ENCODE measurements around the gene IFT57.
"Not testable (repeated sequence)": the region's sequence is repeated elsewhere in the genome, so short reads cannot be mapped to it uniquely, and the experiment has no call there.

Gene IFT57

GRCh38 chr3:108164391-108164790 is 57.8 kb downstream of the IFT57 start:
- no peak for DNase-seq (ENCODE audit: low read depth in 1 of 2, low spot score in 1 of 2)

GRCh38 chr3:108159865-108160264 is 62.4 kb downstream of the IFT57 start:
- no peak for DNase-seq (ENCODE audit: low read depth in 1 of 2, low spot score in 1 of 2)

GRCh38 chr3:108159105-108159504 is 63.1 kb downstream of the IFT57 start:
- no peak for DNase-seq (ENCODE audit: low read depth in 1 of 2, low spot score in 1 of 2)

- no peak for DNase-seq (ENCODE audit: low read depth in 1 of 2, low spot score in 1 of 2)
Measured at GRCh38 chr3:108158251-108158650, 64.0 kb downstream of the IFT57 start.

GRCh38 chr3:108157273-108157672 is 65.0 kb downstream of the IFT57 start:
- DNase-seq (ENCODE audit: low read depth in 1 of 2, low spot score in 1 of 2): no peak

- DNase-seq (ENCODE audit: low read depth in 1 of 2, low spot score in 1 of 2): no peak
Measured at GRCh38 chr3:108156312-108156853, 65.8 kb downstream of the IFT57 start.

- DNase-seq (ENCODE audit: low read depth in 1 of 2, low spot score in 1 of 2): not testable (repeated sequence)
Measured at GRCh38 chr3:108155642-108156041, 66.6 kb downstream of the IFT57 start.

GRCh38 chr3:108153451-108153981 is 68.7 kb downstream of the IFT57 start:
- peak in 1 of 2 donors; percentile 17 for DNase-seq (ENCODE audit: low read depth in 1 of 2, low spot score in 1 of 2)

GRCh38 chr3:108152274-108152673 is 70.0 kb downstream of the IFT57 start:
- no peak for DNase-seq (ENCODE audit: low read depth in 1 of 2, low spot score in 1 of 2)

- DNase-seq (ENCODE audit: low read depth in 1 of 2, low spot score in 1 of 2): no peak
Measured at GRCh38 chr3:108150200-108150599, 72.0 kb downstream of the IFT57 start.

- no peak for DNase-seq (ENCODE audit: low read depth in 1 of 2, low spot score in 1 of 2)
Measured at GRCh38 chr3:108146139-108146538, 76.1 kb downstream of the IFT57 start.

- no peak for DNase-seq (ENCODE audit: low read depth in 1 of 2, low spot score in 1 of 2)
Measured at GRCh38 chr3:108145578-108145977, 76.6 kb downstream of the IFT57 start.

GRCh38 chr3:108137460-108137814 is 84.8 kb downstream of the IFT57 start:
- no peak for DNase-seq (ENCODE audit: low read depth in 1 of 2, low spot score in 1 of 2)

- no peak for DNase-seq (ENCODE audit: low read depth in 1 of 2, low spot score in 1 of 2)
Measured at GRCh38 chr3:108136561-108137459, 85.4 kb downstream of the IFT57 start.

GRCh38 chr3:108134555-108134880 is 87.7 kb downstream of the IFT57 start:
- DNase-seq (ENCODE audit: low read depth in 1 of 2, low spot score in 1 of 2): no peak

GRCh38 chr3:108133858-108134554 is 88.2 kb downstream of the IFT57 start:
- no peak for DNase-seq (ENCODE audit: low read depth in 1 of 2, low spot score in 1 of 2)

- no peak for DNase-seq (ENCODE audit: low read depth in 1 of 2, low spot score in 1 of 2)
Measured at GRCh38 chr3:108133048-108133369, 89.2 kb downstream of the IFT57 start.

- DNase-seq (ENCODE audit: low read depth in 1 of 2, low spot score in 1 of 2): no peak
Measured at GRCh38 chr3:108131475-108132134, 90.6 kb downstream of the IFT57 start.

- no peak for DNase-seq (ENCODE audit: low read depth in 1 of 2, low spot score in 1 of 2)
Measured at GRCh38 chr3:108130701-108131474, 91.3 kb downstream of the IFT57 start.

GRCh38 chr3:108130236-108130635 is 92.0 kb downstream of the IFT57 start:
- no peak for DNase-seq (ENCODE audit: low read depth in 1 of 2, low spot score in 1 of 2)

Data from activated T-helper 1 cell treated with anti-CD3 and anti-CD28 coated beads, Interleukin-2, amount 50 U/mL, for 16 hours (primary cell).